ENCODE measurements around the gene HIKESHI. TPM values are rescaled to one million over a fixed set of nuclear protein-coding genes. Genes with fewer than 3 reads are reported as not detected.

The HIKESHI gene
- total and polyA plus RNA-seq, 2 experiments from 2014 or later: 49.4 to 88.6 TPM

GRCh38 chr11:86259730-86260129 lies 42.3 kb upstream of the HIKESHI start:
- Histone ChIP-seq H3K79me2 (ENCODE audit: insufficient read depth) (peaks cover 62% of the 10 kb centered on the region), H3K27ac (no peak overlapping the region), H3F3A (ENCODE audit: insufficient read depth) (no peaks in the 10 kb centered on the region), H3K4me1 (ENCODE audit: insufficient read depth) (no peaks in the 10 kb centered on the region), H3K36me3 (ENCODE audit: low read depth) (peaks cover 20% of the 10 kb centered on the region; the same call in 1 of the 2 replicates), H3K27me3 (replicated peaks; ENCODE audit: insufficient read depth) (no peaks in the 10 kb centered on the region), H2AFZ (no peak overlapping the region), H3K4me2 (ENCODE audit: unreplicated experiment) (no peak overlapping the region), H3K9me2 (ENCODE audit: insufficient read depth) (no peaks in the 10 kb centered on the region), H4K20me1 (ENCODE audit: insufficient read depth) (no peaks in the 10 kb centered on the region), H3K9me3 (ENCODE audit: low read depth) (no peaks in the 10 kb centered on the region), H3K4me3 (no peak overlapping the region), H3K9ac (no peak overlapping the region)
- in situ Hi-C loops (cut with MboI): no loop called here
- TF ChIP-seq EZH2phosphoT487 (IDR thresholded peaks at IDR 0.05; ENCODE audit: insufficient read depth, low read depth): no peak
- TF ChIP-seq EZH2 (IDR thresholded peaks at IDR 0.05; ENCODE audit: insufficient read depth, poor library complexity, severe bottlenecking): no peak
- DNase-seq: no peak
- WGBS, 2 experiments (ENCODE audit: low coverage in 1 of 2, low lambda C conversion rate in 2 of 2, missing lambda C conversion rate in 2 of 2): 11 to 14% methylated on average over 1 of the region's 1 CpG

- 97 to 98% methylated on average over 3 of the region's 3 CpGs for WGBS, 2 experiments (ENCODE audit: low coverage in 1 of 2, low lambda C conversion rate in 2 of 2, missing lambda C conversion rate in 2 of 2)
- Histone ChIP-seq H3K4me1 (ENCODE audit: insufficient read depth) (no peaks in the 10 kb centered on the region), H3K79me2 (ENCODE audit: insufficient read depth) (peaks cover 60% of the 10 kb centered on the region), H3K9me3 (ENCODE audit: low read depth) (no peaks in the 10 kb centered on the region), H2AFZ (no peak overlapping the region), H4K20me1 (ENCODE audit: insufficient read depth) (no peaks in the 10 kb centered on the region), H3K9me2 (ENCODE audit: insufficient read depth) (no peaks in the 10 kb centered on the region), H3K36me3 (ENCODE audit: low read depth) (peaks cover 25% of the 10 kb centered on the region), H3K27ac (no peak overlapping the region), H3K4me3 (no peak overlapping the region), H3K27me3 (replicated peaks; ENCODE audit: insufficient read depth) (no peaks in the 10 kb centered on the region), H3K9ac (no peak overlapping the region), H3K4me2 (ENCODE audit: unreplicated experiment) (no peak overlapping the region), H3F3A (ENCODE audit: insufficient read depth) (no peaks in the 10 kb centered on the region; the same call in 1 of the 2 replicates)
- in situ Hi-C loops (cut with MboI): no loop called here
- no peak for TF ChIP-seq EZH2phosphoT487 (IDR thresholded peaks at IDR 0.05; ENCODE audit: insufficient read depth, low read depth)
- no peak for TF ChIP-seq EZH2 (IDR thresholded peaks at IDR 0.05; ENCODE audit: insufficient read depth, poor library complexity, severe bottlenecking)
- DNase-seq: no peak
Observed at GRCh38 chr11:86261328-86261727, 40.7 kb upstream of the HIKESHI start.

GRCh38 chr11:86262387-86262786 lies 39.7 kb upstream of the HIKESHI start:
- Histone ChIP-seq H3K27ac (no peak overlapping the region), H3K9ac (no peak overlapping the region), H3K27me3 (replicated peaks; ENCODE audit: insufficient read depth) (no peaks in the 10 kb centered on the region), H3K4me2 (ENCODE audit: unreplicated experiment) (no peak overlapping the region), H3K36me3 (ENCODE audit: low read depth) (peaks cover 21% of the 10 kb centered on the region), H4K20me1 (ENCODE audit: insufficient read depth) (no peaks in the 10 kb centered on the region), H3K4me3 (no peak overlapping the region), H3K9me3 (ENCODE audit: low read depth) (no peaks in the 10 kb centered on the region), H3K9me2 (ENCODE audit: insufficient read depth) (no peaks in the 10 kb centered on the region), H3K4me1 (ENCODE audit: insufficient read depth) (no peaks in the 10 kb centered on the region), H3F3A (ENCODE audit: insufficient read depth) (no peaks in the 10 kb centered on the region; the same call in 1 of the 2 replicates), H2AFZ (no peak overlapping the region), H3K79me2 (ENCODE audit: insufficient read depth) (peaks cover 56% of the 10 kb centered on the region)
- TF ChIP-seq EZH2phosphoT487 (IDR thresholded peaks at IDR 0.05; ENCODE audit: insufficient read depth, low read depth) (no peak), EZH2 (IDR thresholded peaks at IDR 0.05; ENCODE audit: insufficient read depth, poor library complexity, severe bottlenecking) (no peak)
- no peak for DNase-seq
- WGBS, 2 experiments (ENCODE audit: low coverage in 1 of 2, low lambda C conversion rate in 2 of 2, missing lambda C conversion rate in 2 of 2): 86 to 87% methylated on average over 6 of the region's 6 CpGs
- in situ Hi-C loops (cut with MboI): no loop called here

- in situ Hi-C loops (cut with MboI): no loop called here
- H3K27ac ChIP-seq: no peak overlapping the region
Observed at GRCh38 chr11:86264649-86265048, 37.4 kb upstream of the HIKESHI start.

GRCh38 chr11:86265194-86265593 lies 36.8 kb upstream of the HIKESHI start:
- in situ Hi-C loops (cut with MboI): no loop called here
- no peaks in the 10 kb centered on the region for H4K20me1 ChIP-seq (ENCODE audit: insufficient read depth)
- no peak for TF ChIP-seq EZH2phosphoT487 (IDR thresholded peaks at IDR 0.05; ENCODE audit: insufficient read depth, low read depth)
- no peak for TF ChIP-seq EZH2 (IDR thresholded peaks at IDR 0.05; ENCODE audit: insufficient read depth, poor library complexity, severe bottlenecking)

More at GRCh38 chr11:86264649-86265048, 37.4 kb upstream of the HIKESHI start:
- TF ChIP-seq EZH2phosphoT487 (IDR thresholded peaks at IDR 0.05; ENCODE audit: insufficient read depth, low read depth): no peak
- TF ChIP-seq EZH2 (IDR thresholded peaks at IDR 0.05; ENCODE audit: insufficient read depth, poor library complexity, severe bottlenecking): no peak
- Histone ChIP-seq H4K20me1 (ENCODE audit: insufficient read depth) (no peaks in the 10 kb centered on the region), H3K9ac (no peak overlapping the region), H3K36me3 (ENCODE audit: low read depth) (peaks cover 29% of the 10 kb centered on the region), H3K79me2 (ENCODE audit: insufficient read depth) (peaks cover 49% of the 10 kb centered on the region), H3K9me2 (ENCODE audit: insufficient read depth) (no peaks in the 10 kb centered on the region), H3K27me3 (replicated peaks; ENCODE audit: insufficient read depth) (no peaks in the 10 kb centered on the region), H3K4me2 (ENCODE audit: unreplicated experiment) (no peak overlapping the region), H3F3A (ENCODE audit: insufficient read depth) (no peaks in the 10 kb centered on the region; the same call in 1 of the 2 replicates), H3K4me1 (ENCODE audit: insufficient read depth) (no peaks in the 10 kb centered on the region), H3K9me3 (ENCODE audit: low read depth) (no peaks in the 10 kb centered on the region), H3K4me3 (no peak overlapping the region), H2AFZ (no peak overlapping the region)
- no peak for DNase-seq
- WGBS, 2 experiments (ENCODE audit: low coverage in 1 of 2, low lambda C conversion rate in 2 of 2, missing lambda C conversion rate in 2 of 2): 95 to 98% methylated on average over 2 of the region's 2 CpGs

More at GRCh38 chr11:86265194-86265593, 36.8 kb upstream of the HIKESHI start:
- Histone ChIP-seq H3K36me3 (ENCODE audit: low read depth) (peaks cover 34% of the 10 kb centered on the region), H3K79me2 (ENCODE audit: insufficient read depth) (peaks cover 49% of the 10 kb centered on the region), H3K4me2 (ENCODE audit: unreplicated experiment) (no peak overlapping the region), H2AFZ (no peak overlapping the region), H3F3A (ENCODE audit: insufficient read depth) (no peaks in the 10 kb centered on the region; the same call in 1 of the 2 replicates), H3K9ac (no peak overlapping the region), H3K4me1 (ENCODE audit: insufficient read depth) (no peaks in the 10 kb centered on the region), H3K4me3 (no peak overlapping the region), H3K9me2 (ENCODE audit: insufficient read depth) (no peaks in the 10 kb centered on the region), H3K9me3 (ENCODE audit: low read depth) (no peaks in the 10 kb centered on the region), H3K27me3 (replicated peaks; ENCODE audit: insufficient read depth) (no peaks in the 10 kb centered on the region), H3K27ac (no peak overlapping the region)
- no peak for DNase-seq

Data from GM23248 (cell line).